HFFc6 (cell line): ENCODE results near the gene SESN1. TPM values are rescaled to one million over a fixed set of nuclear protein-coding genes. Genes with fewer than 3 reads are reported as not detected.

Source experiments
- DNase-seq: peaks from one replicate; pipeline ENCODE4 v3.0.0-alpha.2; 2018
- H3K27ac Mint-ChIP-seq: 2 replicates; pipeline ENCODE4 v1.8.0; 2020; ENCODE audit warnings: mild to moderate bottlenecking, mixed read lengths
- H3K27me3 Mint-ChIP-seq: 2 replicates; pipeline ENCODE4 v1.8.0; 2021; ENCODE audit warnings: mild to moderate bottlenecking, moderate library complexity, mixed read lengths; ENCODE audit not compliant: insufficient read depth
- H3K36me3 Mint-ChIP-seq: 2 replicates; pipeline ENCODE4 v1.8.0; 2021; ENCODE audit warnings: low read depth, mixed read lengths
- H3K4me1 Mint-ChIP-seq: 2 replicates; pipeline ENCODE4 v1.8.0; 2020; ENCODE audit warnings: low read depth, mixed read lengths
- H3K4me3 Mint-ChIP-seq: 2 replicates; pipeline ENCODE4 v1.8.0; 2020; ENCODE audit warnings: mild to moderate bottlenecking, moderate library complexity, mixed read lengths
- H3K9me3 Mint-ChIP-seq: 2 replicates; pipeline ENCODE4 v1.8.0; 2020; ENCODE audit warnings: mild to moderate bottlenecking, mixed read lengths
- CTCF ChIP-seq: fragments of 200-600 bp; sonication (generic); IDR thresholded peaks from 2 replicates; pipeline ENCODE4 v1.5.0; 2021; ENCODE audit warnings: antibody characterized with exemption, mild to moderate bottlenecking
- total RNA-seq, 6 experiments: library from RNA; stranded (reverse); fragmentation: NEBNext Ultra II Directional; extraction: Animal tissue kit (Norgen Biotek cat#: 25700); gene quantifications; 2 replicates in 1 of 6; 3 replicates in 5 of 6; pipeline ENCODE4 v1.2.3, GENCODE V29; 2021

The SESN1 gene
- total RNA-seq, 6 experiments from 2014 or later = 12.1 to 16.9 (median 13.7) TPM

GRCh38 chr6:108952776-108953486, 141.7 kb downstream of the SESN1 start:
- Mint-ChIP-seq H3K9me3 (no peaks in the 10 kb centered on the region), H3K27me3 (peaks cover 3% of the 10 kb centered on the region; the same call in 1 of the 2 replicates), H3K36me3 (no peaks in the 10 kb centered on the region), H3K4me3 (no peak overlapping the region), H3K27ac (no peak overlapping the region), H3K4me1 (peaks cover 9% of the 10 kb centered on the region)
- no peak for TF ChIP-seq CTCF
- DNase-seq = no peak

DNA sequence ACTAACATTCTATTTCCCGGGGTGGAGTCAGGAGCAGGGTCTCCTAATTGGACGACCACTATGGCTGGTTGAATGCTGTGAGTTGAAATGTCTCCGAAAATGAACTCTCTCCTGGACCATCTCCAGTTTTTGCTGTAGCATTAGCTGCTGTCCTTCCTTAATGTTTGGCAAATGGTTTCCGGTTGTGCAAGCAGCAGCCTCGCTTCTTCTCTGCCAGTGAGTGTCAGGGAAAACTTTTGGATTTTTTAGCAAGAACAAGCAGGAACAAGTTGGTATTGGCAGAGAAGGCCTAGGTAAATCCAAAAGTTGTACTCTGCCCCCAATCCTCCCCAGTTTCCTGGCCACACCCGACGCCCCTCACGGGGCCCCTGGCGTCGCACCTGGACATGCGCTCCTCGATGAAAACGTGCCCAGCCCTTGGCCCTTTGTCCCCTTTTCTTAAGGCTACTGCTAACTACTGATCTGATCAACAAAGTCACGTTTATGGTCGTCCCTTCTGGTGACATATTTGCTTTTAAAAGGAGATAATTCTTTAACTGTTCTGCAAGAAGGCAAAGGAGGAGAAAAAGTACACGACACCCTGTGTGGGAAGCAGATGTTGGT, 143.2 kb downstream of the SESN1 start:
- no peak overlapping the region for H3K27ac Mint-ChIP-seq
- no peak for TF ChIP-seq CTCF
- H3K36me3 Mint-ChIP-seq = no peaks in the 10 kb centered on the region
- no peaks in the 10 kb centered on the region for H3K9me3 Mint-ChIP-seq
- peaks cover 24% of the 10 kb centered on the region for H3K4me1 Mint-ChIP-seq
- H3K27me3 Mint-ChIP-seq = peaks cover 2% of the 10 kb centered on the region; the same call in 1 of the 2 replicates
- DNase-seq = no peak
- no peak overlapping the region for H3K4me3 Mint-ChIP-seq

DNA sequence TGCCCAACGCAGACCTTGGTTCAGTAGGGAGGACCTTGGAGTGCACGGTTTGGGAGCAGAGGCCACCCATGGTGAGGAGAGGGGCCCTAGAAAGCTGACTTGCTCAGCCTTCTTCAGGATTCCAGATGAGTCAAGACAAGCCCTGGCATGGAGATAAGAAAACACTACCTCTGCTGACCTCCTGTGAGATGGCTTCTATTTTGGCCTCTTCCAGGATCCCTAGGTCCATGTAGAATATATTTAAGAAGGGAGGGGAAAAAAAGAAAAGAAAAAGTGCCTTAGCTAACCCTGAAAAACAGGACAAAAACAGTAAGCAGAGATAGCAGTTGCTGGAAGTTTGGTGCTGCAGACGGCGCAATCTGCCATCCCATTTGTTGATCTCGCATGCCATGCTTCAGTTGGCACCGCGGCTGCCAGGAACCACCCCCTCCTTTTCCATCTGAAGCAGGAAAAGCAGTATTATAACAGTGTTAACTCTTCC, 146.4 kb downstream of the SESN1 start:
- no peak for DNase-seq
- H3K4me3 Mint-ChIP-seq = no peak overlapping the region
- no peaks in the 10 kb centered on the region; the same call in 1 of the 2 replicates for H3K27me3 Mint-ChIP-seq
- no peak for TF ChIP-seq CTCF
- H3K36me3 Mint-ChIP-seq = no peaks in the 10 kb centered on the region
- peak overlapping the region; percentile 59; the same call in 1 of the 2 replicates for H3K27ac Mint-ChIP-seq
- H3K4me1 Mint-ChIP-seq = peaks cover 48% of the 10 kb centered on the region
- no peaks in the 10 kb centered on the region for H3K9me3 Mint-ChIP-seq

- H3K4me1 Mint-ChIP-seq = peaks cover 48% of the 10 kb centered on the region
- H3K9me3 Mint-ChIP-seq = no peaks in the 10 kb centered on the region
- peak overlapping the region; percentile 87 for H3K4me3 Mint-ChIP-seq
- peak overlapping the region; percentile 99 for H3K27ac Mint-ChIP-seq
- no peak for TF ChIP-seq CTCF
- DNase-seq = peak; percentile 90
- H3K27me3 Mint-ChIP-seq = no peaks in the 10 kb centered on the region; the same call in 1 of the 2 replicates
- H3K36me3 Mint-ChIP-seq = no peaks in the 10 kb centered on the region
Observed at GRCh38 chr6:108947114-108947854, 147.4 kb downstream of the SESN1 start.

GRCh38 chr6:108946695-108947094, 148.0 kb downstream of the SESN1 start:
- Mint-ChIP-seq H3K9me3 (no peaks in the 10 kb centered on the region), H3K4me3 (peak overlapping the region; percentile 87), H3K36me3 (no peaks in the 10 kb centered on the region), H3K27me3 (no peaks in the 10 kb centered on the region; the same call in 1 of the 2 replicates), H3K4me1 (peaks cover 51% of the 10 kb centered on the region), H3K27ac (peak overlapping the region; percentile 99)
- TF ChIP-seq CTCF = no peak
- DNase-seq = peak; percentile 5
